ENCODE measurements around the gene ARL17A. TPM values are rescaled to one million over a fixed set of nuclear protein-coding genes. Genes with fewer than 3 reads are reported as not detected.
"Not testable (repeated sequence)": the region's sequence is repeated elsewhere in the genome, so short reads cannot be mapped to it uniquely, and the experiment has no call there.

The ARL17A gene
- polyA plus RNA-seq, 1 experiment, result 5.4 TPM

- H3K27ac ChIP-seq (ENCODE audit: low read depth, low read length); POLR2A ChIA-PET; H3K9me3 ChIP-seq (ENCODE audit: control insufficient read depth, insufficient read depth, low read length); H3K27me3 ChIP-seq (ENCODE audit: control insufficient read depth, insufficient read depth, low read length); H3K4me3 ChIP-seq (ENCODE audit: low read depth, low read length); DNase-seq (ENCODE audit: low read depth, low spot score); CTCF ChIA-PET: not testable (repeated sequence)
These were observed 11.8 kb upstream of the ARL17A start for GRCh38 chr17:46591332-46591731.

GRCh38 chr17:46590157-46591146 is 11.0 kb upstream of the ARL17A start, which contains the start of gene NSF:
TSS of gene NSF (plus strand) at chr17:46590669. CDS start at chr17:46590776, 107 bp downstream.
- POLR2A ChIA-PET; H3K4me3 ChIP-seq (ENCODE audit: low read depth, low read length); H3K27ac ChIP-seq (ENCODE audit: low read depth, low read length); DNase-seq (ENCODE audit: low read depth, low spot score); CTCF ChIA-PET; H3K9me3 ChIP-seq (ENCODE audit: control insufficient read depth, insufficient read depth, low read length); H3K27me3 ChIP-seq (ENCODE audit: control insufficient read depth, insufficient read depth, low read length): not testable (repeated sequence)

- CTCF ChIA-PET; H3K27me3 ChIP-seq (ENCODE audit: control insufficient read depth, insufficient read depth, low read length); H3K4me3 ChIP-seq (ENCODE audit: low read depth, low read length); H3K9me3 ChIP-seq (ENCODE audit: control insufficient read depth, insufficient read depth, low read length); DNase-seq (ENCODE audit: low read depth, low spot score); POLR2A ChIA-PET; H3K27ac ChIP-seq (ENCODE audit: low read depth, low read length): not testable (repeated sequence)
These were observed 6.0 kb upstream of the ARL17A start for GRCh38 chr17:46585444-46585843.

- POLR2A ChIA-PET; H3K27ac ChIP-seq (ENCODE audit: low read depth, low read length): not testable (repeated sequence)
These were observed 591 bp upstream of the ARL17A start for GRCh38 chr17:46580082-46580481.

GRCh38 chr17:46571796-46572195 is 7.7 kb downstream of the ARL17A start:
- H3K27ac ChIP-seq (ENCODE audit: low read depth, low read length); H3K4me3 ChIP-seq (ENCODE audit: low read depth, low read length); H3K27me3 ChIP-seq (ENCODE audit: control insufficient read depth, insufficient read depth, low read length); CTCF ChIA-PET; DNase-seq (ENCODE audit: low read depth, low spot score); POLR2A ChIA-PET; H3K9me3 ChIP-seq (ENCODE audit: control insufficient read depth, insufficient read depth, low read length): not testable (repeated sequence)

More at GRCh38 chr17:46580082-46580481, 591 bp upstream of the ARL17A start:
- H3K27me3 ChIP-seq (ENCODE audit: control insufficient read depth, insufficient read depth, low read length); H3K4me3 ChIP-seq (ENCODE audit: low read depth, low read length); DNase-seq (ENCODE audit: low read depth, low spot score); CTCF ChIA-PET; H3K9me3 ChIP-seq (ENCODE audit: control insufficient read depth, insufficient read depth, low read length): not testable (repeated sequence)

GRCh38 chr17:46566980-46567379 is 12.5 kb downstream of the ARL17A start:
- POLR2A ChIA-PET; H3K9me3 ChIP-seq (ENCODE audit: control insufficient read depth, insufficient read depth, low read length); DNase-seq (ENCODE audit: low read depth, low spot score); CTCF ChIA-PET; H3K27ac ChIP-seq (ENCODE audit: low read depth, low read length); H3K4me3 ChIP-seq (ENCODE audit: low read depth, low read length); H3K27me3 ChIP-seq (ENCODE audit: control insufficient read depth, insufficient read depth, low read length): not testable (repeated sequence)

- H3K27ac ChIP-seq (ENCODE audit: low read depth, low read length); POLR2A ChIA-PET; H3K4me3 ChIP-seq (ENCODE audit: low read depth, low read length); CTCF ChIA-PET; H3K9me3 ChIP-seq (ENCODE audit: control insufficient read depth, insufficient read depth, low read length); DNase-seq (ENCODE audit: low read depth, low spot score); H3K27me3 ChIP-seq (ENCODE audit: control insufficient read depth, insufficient read depth, low read length): not testable (repeated sequence)
These were observed 13.2 kb downstream of the ARL17A start for GRCh38 chr17:46566284-46566683.

GRCh38 chr17:46560048-46560447 is 19.4 kb downstream of the ARL17A start:
- H3K27ac ChIP-seq (ENCODE audit: low read depth, low read length); CTCF ChIA-PET; POLR2A ChIA-PET; DNase-seq (ENCODE audit: low read depth, low spot score); H3K27me3 ChIP-seq (ENCODE audit: control insufficient read depth, insufficient read depth, low read length); H3K9me3 ChIP-seq (ENCODE audit: control insufficient read depth, insufficient read depth, low read length); H3K4me3 ChIP-seq (ENCODE audit: low read depth, low read length): not testable (repeated sequence)

GRCh38 chr17:46559155-46559554 is 20.3 kb downstream of the ARL17A start:
- CTCF ChIA-PET, result not testable (repeated sequence)

GRCh38 chr17:46548607-46549006 is 30.9 kb downstream of the ARL17A start:
- CTCF ChIA-PET, result not testable (repeated sequence)

More at GRCh38 chr17:46559155-46559554, 20.3 kb downstream of the ARL17A start:
- H3K27me3 ChIP-seq (ENCODE audit: control insufficient read depth, insufficient read depth, low read length); H3K4me3 ChIP-seq (ENCODE audit: low read depth, low read length); DNase-seq (ENCODE audit: low read depth, low spot score); POLR2A ChIA-PET; H3K9me3 ChIP-seq (ENCODE audit: control insufficient read depth, insufficient read depth, low read length); H3K27ac ChIP-seq (ENCODE audit: low read depth, low read length): not testable (repeated sequence)

GRCh38 chr17:46534716-46535115 is 44.8 kb downstream of the ARL17A start:
- H3K9me3 ChIP-seq (ENCODE audit: control insufficient read depth, insufficient read depth, low read length); DNase-seq (ENCODE audit: low read depth, low spot score); H3K27ac ChIP-seq (ENCODE audit: low read depth, low read length); H3K4me3 ChIP-seq (ENCODE audit: low read depth, low read length); H3K27me3 ChIP-seq (ENCODE audit: control insufficient read depth, insufficient read depth, low read length); POLR2A ChIA-PET; CTCF ChIA-PET: not testable (repeated sequence)

More at GRCh38 chr17:46548607-46549006, 30.9 kb downstream of the ARL17A start:
- H3K9me3 ChIP-seq (ENCODE audit: control insufficient read depth, insufficient read depth, low read length); H3K4me3 ChIP-seq (ENCODE audit: low read depth, low read length); H3K27ac ChIP-seq (ENCODE audit: low read depth, low read length); DNase-seq (ENCODE audit: low read depth, low spot score); POLR2A ChIA-PET; H3K27me3 ChIP-seq (ENCODE audit: control insufficient read depth, insufficient read depth, low read length): not testable (repeated sequence)

GRCh38 chr17:46512168-46512567 is 67.3 kb downstream of the ARL17A start, which contains the start of gene LRRC37A2:
TSS of gene LRRC37A2 (plus strand) at chr17:46512468. CDS start at chr17:46512713, 245 bp downstream.
- POLR2A ChIA-PET; H3K9me3 ChIP-seq (ENCODE audit: control insufficient read depth, insufficient read depth, low read length); H3K4me3 ChIP-seq (ENCODE audit: low read depth, low read length); CTCF ChIA-PET; H3K27ac ChIP-seq (ENCODE audit: low read depth, low read length); DNase-seq (ENCODE audit: low read depth, low spot score); H3K27me3 ChIP-seq (ENCODE audit: control insufficient read depth, insufficient read depth, low read length): not testable (repeated sequence)

All from AG04450 (cell line).